ENCODE results near the gene ARV1. TPM values are rescaled to one million over a fixed set of nuclear protein-coding genes. Genes with fewer than 3 reads are reported as not detected.
A peak's percentile ranks its signal among the peaks of the same experiment; 100 is the strongest.
"Not testable (repeated sequence)": the region's sequence is repeated elsewhere in the genome, so short reads cannot be mapped to it uniquely, and the experiment has no call there.

Gene ARV1
- total RNA-seq, 1 donor from 2014 or later: 14.0 TPM

GRCh38 chr1:231044588-231044987, 65.7 kb downstream of the ARV1 start:
- H3K9me3 Mint-ChIP-seq (ENCODE audit: low read depth): peaks cover 10% of the 10 kb centered on the region
- peaks cover 8% of the 10 kb centered on the region for H3K4me1 Mint-ChIP-seq (ENCODE audit: low read depth)
- H3K27ac Mint-ChIP-seq (ENCODE audit: unreplicated experiment): no peak overlapping the region
- DNase-seq (ENCODE audit: low spot score): no peak
- H3K27me3 Mint-ChIP-seq (ENCODE audit: low read depth): peaks cover 25% of the 10 kb centered on the region
- no peak for TF ChIP-seq CTCF (IDR thresholded peaks at IDR 0.05)
- H3K4me3 Mint-ChIP-seq (ENCODE audit: unreplicated experiment): no peak overlapping the region
- peaks cover 7% of the 10 kb centered on the region for H3K36me3 Mint-ChIP-seq (ENCODE audit: low read depth)

- Mint-ChIP-seq H3K36me3 (ENCODE audit: low read depth) (peaks cover 7% of the 10 kb centered on the region), H3K4me1 (ENCODE audit: low read depth) (peaks cover 8% of the 10 kb centered on the region), H3K27me3 (ENCODE audit: low read depth) (peaks cover 25% of the 10 kb centered on the region), H3K27ac (ENCODE audit: unreplicated experiment) (no peak overlapping the region), H3K9me3 (ENCODE audit: low read depth) (peaks cover 10% of the 10 kb centered on the region), H3K4me3 (ENCODE audit: unreplicated experiment) (no peak overlapping the region)
- peak; percentile 21 for TF ChIP-seq CTCF (IDR thresholded peaks at IDR 0.05)
- no peak for DNase-seq (ENCODE audit: low spot score)
These were observed 66.4 kb downstream of the ARV1 start for GRCh38 chr1:231045286-231045685.

GRCh38 chr1:231045921-231046729, 67.2 kb downstream of the ARV1 start:
- H3K27ac Mint-ChIP-seq (ENCODE audit: unreplicated experiment); H3K4me1 Mint-ChIP-seq (ENCODE audit: low read depth); DNase-seq (ENCODE audit: low spot score); H3K36me3 Mint-ChIP-seq (ENCODE audit: low read depth); H3K4me3 Mint-ChIP-seq (ENCODE audit: unreplicated experiment): not testable (repeated sequence)
- Mint-ChIP-seq H3K27me3 (ENCODE audit: low read depth) (peaks cover 25% of the 10 kb centered on the region), H3K9me3 (ENCODE audit: low read depth) (peaks cover 10% of the 10 kb centered on the region)

GRCh38 chr1:231046730-231047395, 68.0 kb downstream of the ARV1 start:
- H3K4me3 Mint-ChIP-seq (ENCODE audit: unreplicated experiment): no peak overlapping the region
- TF ChIP-seq CTCF (IDR thresholded peaks at IDR 0.05): no peak
- H3K27ac Mint-ChIP-seq (ENCODE audit: unreplicated experiment): no peak overlapping the region
- peaks cover 4% of the 10 kb centered on the region for H3K4me1 Mint-ChIP-seq (ENCODE audit: low read depth)
- DNase-seq (ENCODE audit: low spot score): no peak
- H3K27me3 Mint-ChIP-seq (ENCODE audit: low read depth): peaks cover 25% of the 10 kb centered on the region
- peaks cover 10% of the 10 kb centered on the region for H3K9me3 Mint-ChIP-seq (ENCODE audit: low read depth)
- peaks cover 7% of the 10 kb centered on the region for H3K36me3 Mint-ChIP-seq (ENCODE audit: low read depth)

- not testable (repeated sequence) for H3K4me3 Mint-ChIP-seq (ENCODE audit: unreplicated experiment)
These were observed 68.6 kb downstream of the ARV1 start for GRCh38 chr1:231047529-231047928.

GRCh38 chr1:231048419-231048818, 69.5 kb downstream of the ARV1 start:
- not testable (repeated sequence) for H3K27ac Mint-ChIP-seq (ENCODE audit: unreplicated experiment); H3K36me3 Mint-ChIP-seq (ENCODE audit: low read depth); H3K4me1 Mint-ChIP-seq (ENCODE audit: low read depth); H3K4me3 Mint-ChIP-seq (ENCODE audit: unreplicated experiment); DNase-seq (ENCODE audit: low spot score)
- Mint-ChIP-seq H3K27me3 (ENCODE audit: low read depth) (peaks cover 25% of the 10 kb centered on the region), H3K9me3 (ENCODE audit: low read depth) (peaks cover 10% of the 10 kb centered on the region)

More at GRCh38 chr1:231047529-231047928, 68.6 kb downstream of the ARV1 start:
- not testable (repeated sequence) for H3K4me1 Mint-ChIP-seq (ENCODE audit: low read depth); DNase-seq (ENCODE audit: low spot score); H3K36me3 Mint-ChIP-seq (ENCODE audit: low read depth); H3K27ac Mint-ChIP-seq (ENCODE audit: unreplicated experiment)
- peaks cover 10% of the 10 kb centered on the region for H3K9me3 Mint-ChIP-seq (ENCODE audit: low read depth)
- H3K27me3 Mint-ChIP-seq (ENCODE audit: low read depth): peaks cover 25% of the 10 kb centered on the region
